DOHH2 (cell line): ENCODE results near the gene EMX1.

ENCODE experiments used
- H3F3A ChIP-seq: fragments of 200-600 bp; sonication (generic), shearing (Covaris generic); 2 replicates; pipeline ENCODE4 v1.6.0; 2016; ENCODE audit warnings: antibody characterized with exemption, mild to moderate bottlenecking; ENCODE audit not compliant: control insufficient read depth, insufficient read depth
- H3K27ac ChIP-seq: fragments of 200-600 bp; sonication (generic); 2 replicates; pipeline ENCODE4 v1.5.1; 2014; ENCODE audit warnings: low read depth, mild to moderate bottlenecking, low read length, moderate library complexity
- H3K27me3 ChIP-seq: fragments of 200-600 bp; sonication (generic); 2 replicates; pipeline ENCODE4 v1.6.1; 2014; ENCODE audit warnings: mild to moderate bottlenecking, low read length, mixed read lengths; ENCODE audit not compliant: control insufficient read depth
- H3K36me3 ChIP-seq: fragments of 200-600 bp; sonication (generic); 2 replicates; pipeline ENCODE4 v1.6.1; 2014; ENCODE audit warnings: mild to moderate bottlenecking, low read length, moderate library complexity, mixed read lengths; ENCODE audit not compliant: control insufficient read depth
- H3K4me1 ChIP-seq: fragments of 200-600 bp; sonication (generic); 2 replicates; pipeline ENCODE4 v1.6.1; 2014; ENCODE audit warnings: mild to moderate bottlenecking, low read length, mixed read lengths; ENCODE audit not compliant: control insufficient read depth
- H3K4me2 ChIP-seq: fragments of 200-600 bp; sonication (generic); 2 replicates; pipeline ENCODE4 v1.6.0; 2014; ENCODE audit warnings: mild to moderate bottlenecking, low read length, moderate library complexity
- H3K4me3 ChIP-seq: fragments of 200-600 bp; sonication (generic); 2 replicates; pipeline ENCODE4 v1.5.1; 2014; ENCODE audit warnings: mild to moderate bottlenecking, low read length, mixed read lengths
- H3K79me2 ChIP-seq: fragments of 200-600 bp; sonication (generic); 2 replicates; pipeline ENCODE4 v1.6.1; 2014; ENCODE audit warnings: mild to moderate bottlenecking, low read length, mixed read lengths; ENCODE audit not compliant: control insufficient read depth
- H3K9me2 ChIP-seq: fragments of 200-600 bp; sonication (generic); replicated peaks from 2 replicates; pipeline ENCODE4 v1.6.1; 2014; ENCODE audit warnings: mild to moderate bottlenecking, low read length, mixed read lengths; ENCODE audit not compliant: control insufficient read depth
- H3K9me3 ChIP-seq: fragments of 200-600 bp; sonication (generic); 2 replicates; pipeline ENCODE4 v1.6.1; 2014; ENCODE audit warnings: antibody characterized with exemption, low read length, mixed read lengths; ENCODE audit not compliant: control insufficient read depth, insufficient read depth
- H4K20me1 ChIP-seq: fragments of 200-600 bp; sonication (generic); 2 replicates; pipeline ENCODE4 v1.6.0; 2014; ENCODE audit warnings: low read depth, mild to moderate bottlenecking, antibody characterized with exemption, low read length, moderate library complexity; ENCODE audit not compliant: control insufficient read depth, insufficient read depth
- EZH2phosphoT487 ChIP-seq: fragments of 200-600 bp; sonication (generic); IDR thresholded peaks from 2 replicates; pipeline ENCODE4 v1.6.1; 2017; ENCODE audit warnings: borderline replicate concordance, mild to moderate bottlenecking, antibody characterized with exemption, low read length, moderate library complexity, mixed read lengths
- TF ChIP-seq, protein P1 (sequence below): fragments of 200-600 bp; sonication (generic); IDR thresholded peaks from one replicate; pipeline ENCODE4 v1.5.1; 2014; ENCODE audit warnings: antibody characterized with exemption, mild to moderate bottlenecking, low read depth, low read length; ENCODE audit not compliant: poor library complexity, severe bottlenecking

The EMX1 gene

DNA sequence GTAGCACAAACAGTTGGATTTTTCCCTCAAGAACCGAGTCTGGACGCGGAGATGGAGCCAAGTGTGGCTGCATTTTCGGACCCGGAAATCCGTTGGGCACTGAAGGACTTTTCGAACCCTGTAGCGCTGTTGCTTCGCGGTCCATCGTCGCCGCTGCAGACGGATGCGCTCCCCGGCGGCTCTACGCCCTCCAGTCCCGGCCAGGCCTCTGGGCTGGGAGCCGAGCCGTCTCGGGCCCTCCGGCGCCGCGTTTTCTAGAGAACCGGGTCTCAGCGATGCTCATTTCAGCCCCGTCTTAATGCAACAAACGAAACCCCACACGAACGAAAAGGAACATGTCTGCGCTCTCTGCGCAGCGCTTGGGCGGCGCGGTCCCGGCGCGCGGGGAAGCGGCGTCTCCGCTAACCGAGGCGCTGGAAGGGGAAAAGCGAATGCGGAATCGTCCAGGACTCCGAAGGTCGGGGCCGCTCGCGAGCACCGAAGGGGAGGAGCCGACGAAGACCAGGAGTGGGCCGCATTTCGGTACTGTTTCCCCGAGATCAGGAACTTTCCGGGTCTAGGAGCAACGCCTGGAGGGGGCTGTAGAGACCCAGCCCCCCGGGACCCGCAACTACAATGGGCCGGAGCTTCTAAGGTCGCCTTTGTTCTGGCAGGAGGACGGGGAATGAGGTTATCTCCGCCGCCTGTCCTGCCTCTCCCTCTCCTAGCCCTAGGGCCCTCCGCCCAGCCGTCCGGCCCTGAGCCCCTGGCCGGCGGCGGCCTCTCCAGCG is 3.2 kb downstream of the EMX1 start:
- Histone ChIP-seq H3K9me2 (no peaks in the 10 kb centered on the region), H3K27ac (no peak overlapping the region), H3K79me2 (no peaks in the 10 kb centered on the region), H3K27me3 (peaks cover 82% of the 10 kb centered on the region), H3K4me1 (peaks cover 16% of the 10 kb centered on the region), H3K4me3 (no peak overlapping the region), H3K36me3 (no peaks in the 10 kb centered on the region), H3F3A (no peaks in the 10 kb centered on the region), H3K9me3 (no peaks in the 10 kb centered on the region), H4K20me1 (no peaks in the 10 kb centered on the region), H3K4me2 (no peak overlapping the region)
- TF ChIP-seq EZH2phosphoT487, result no peak
- TF ChIP-seq, protein P1, sequence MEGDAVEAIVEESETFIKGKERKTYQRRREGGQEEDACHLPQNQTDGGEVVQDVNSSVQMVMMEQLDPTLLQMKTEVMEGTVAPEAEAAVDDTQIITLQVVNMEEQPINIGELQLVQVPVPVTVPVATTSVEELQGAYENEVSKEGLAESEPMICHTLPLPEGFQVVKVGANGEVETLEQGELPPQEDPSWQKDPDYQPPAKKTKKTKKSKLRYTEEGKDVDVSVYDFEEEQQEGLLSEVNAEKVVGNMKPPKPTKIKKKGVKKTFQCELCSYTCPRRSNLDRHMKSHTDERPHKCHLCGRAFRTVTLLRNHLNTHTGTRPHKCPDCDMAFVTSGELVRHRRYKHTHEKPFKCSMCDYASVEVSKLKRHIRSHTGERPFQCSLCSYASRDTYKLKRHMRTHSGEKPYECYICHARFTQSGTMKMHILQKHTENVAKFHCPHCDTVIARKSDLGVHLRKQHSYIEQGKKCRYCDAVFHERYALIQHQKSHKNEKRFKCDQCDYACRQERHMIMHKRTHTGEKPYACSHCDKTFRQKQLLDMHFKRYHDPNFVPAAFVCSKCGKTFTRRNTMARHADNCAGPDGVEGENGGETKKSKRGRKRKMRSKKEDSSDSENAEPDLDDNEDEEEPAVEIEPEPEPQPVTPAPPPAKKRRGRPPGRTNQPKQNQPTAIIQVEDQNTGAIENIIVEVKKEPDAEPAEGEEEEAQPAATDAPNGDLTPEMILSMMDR, result no peak

DNA sequence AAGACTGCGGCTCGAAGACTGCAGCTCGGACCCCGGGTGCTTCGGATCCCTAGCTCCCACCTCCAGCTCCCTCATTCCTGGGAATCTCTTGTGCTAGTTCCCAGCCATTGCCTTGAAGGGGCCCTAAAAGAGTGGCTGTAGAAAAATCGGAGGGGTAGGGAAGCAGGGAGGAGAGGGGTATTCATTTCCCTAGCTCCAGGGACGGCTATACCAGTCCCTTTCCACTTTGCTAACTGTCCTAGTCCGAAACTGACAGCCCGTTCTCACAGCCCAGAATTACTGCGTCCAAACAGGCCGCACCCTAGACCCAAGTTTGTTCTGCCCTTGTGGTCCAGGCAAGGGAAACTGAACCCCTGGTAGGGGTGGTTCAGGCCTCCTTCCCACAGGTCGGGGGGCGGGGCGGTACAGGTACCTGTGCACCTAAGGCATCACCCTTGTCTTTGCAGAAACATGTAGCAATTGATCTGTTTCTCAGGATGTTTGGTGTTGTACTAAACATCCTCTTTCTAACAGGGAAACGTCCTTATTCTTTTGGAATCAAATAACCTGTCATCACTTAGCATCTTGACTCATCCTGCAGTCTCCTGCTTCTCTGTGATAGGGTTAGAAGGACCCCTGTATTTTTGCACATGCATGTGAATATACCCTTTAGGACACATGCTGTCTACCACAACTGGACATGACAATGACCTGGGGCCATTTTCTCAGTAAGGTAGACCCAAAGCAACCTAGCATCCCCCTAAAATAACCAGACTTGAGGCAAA is 4.0 kb downstream of the EMX1 start:
- H3K4me1 ChIP-seq, result peaks cover 9% of the 10 kb centered on the region
- TF ChIP-seq, protein P1, result no peak
- no peak for TF ChIP-seq EZH2phosphoT487

DNA sequence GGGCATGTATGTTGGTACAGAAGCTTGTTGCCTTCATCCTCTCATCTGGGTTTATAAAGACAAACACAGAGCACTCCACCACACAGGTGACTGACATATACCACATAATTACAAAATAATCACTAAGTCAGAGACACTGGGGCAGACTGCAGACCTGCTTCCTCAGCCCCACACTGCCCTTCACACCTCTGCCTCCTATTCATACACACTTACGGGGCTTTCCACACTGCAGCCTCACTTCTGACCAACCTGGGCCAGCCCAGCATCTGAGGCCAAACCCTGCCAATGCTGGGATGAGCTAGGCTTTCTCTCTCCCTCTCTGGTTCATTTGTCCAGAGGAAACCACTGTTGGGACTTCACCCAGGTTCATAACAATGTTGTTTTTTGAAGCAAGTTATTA is 4.5 kb downstream of the EMX1 start:
- no peaks in the 10 kb centered on the region for H3K9me2 ChIP-seq
- H3K4me3 ChIP-seq, result no peak overlapping the region
- no peaks in the 10 kb centered on the region for H3F3A ChIP-seq
- H3K27me3 ChIP-seq, result peaks cover 79% of the 10 kb centered on the region
- peaks cover 3% of the 10 kb centered on the region for H3K4me1 ChIP-seq
- H4K20me1 ChIP-seq, result no peaks in the 10 kb centered on the region
- H3K79me2 ChIP-seq, result no peaks in the 10 kb centered on the region
- TF ChIP-seq, protein P1, result no peak
- TF ChIP-seq EZH2phosphoT487, result no peak
- H3K4me2 ChIP-seq, result no peak overlapping the region
- H3K36me3 ChIP-seq, result no peaks in the 10 kb centered on the region
- H3K27ac ChIP-seq, result no peak overlapping the region
- no peaks in the 10 kb centered on the region for H3K9me3 ChIP-seq

More for the DNA sequence above, 4.0 kb downstream of the EMX1 start:
- H3K27me3 ChIP-seq, result peaks cover 79% of the 10 kb centered on the region
- no peaks in the 10 kb centered on the region for H3K79me2 ChIP-seq
- H4K20me1 ChIP-seq, result no peaks in the 10 kb centered on the region
- H3K9me2 ChIP-seq, result no peaks in the 10 kb centered on the region
- no peaks in the 10 kb centered on the region for H3K9me3 ChIP-seq
- H3K36me3 ChIP-seq, result no peaks in the 10 kb centered on the region
- H3K4me2 ChIP-seq, result no peak overlapping the region
- H3K4me3 ChIP-seq, result no peak overlapping the region
- no peaks in the 10 kb centered on the region for H3F3A ChIP-seq
- H3K27ac ChIP-seq, result no peak overlapping the region
